ENCODE measurements around the gene LTBR.

LTBR gene

GRCh38 chr12:6383572-6384498, at the start of gene LTBR:
LTBR (plus strand) TSS chr12:6384162; CDS start chr12:6384359, 197 bp downstream.
- in situ Hi-C loops (cut with MboI; ENCODE audit: low sequenced_read_pairs, unreplicated experiment) = no loop called here
- DNase-seq (ENCODE audit: low spot score) = peak; percentile 58
- TF ChIP-seq CTCF (IDR thresholded peaks at IDR 0.05; ENCODE audit: borderline replicate concordance, control extremely low read depth, extremely low read depth, insufficient read depth, missing control alignments) = no peak

- no peak for DNase-seq (ENCODE audit: low spot score)
- TF ChIP-seq CTCF (IDR thresholded peaks at IDR 0.05; ENCODE audit: borderline replicate concordance, control extremely low read depth, extremely low read depth, insufficient read depth, missing control alignments) = no peak
- in situ Hi-C loops (cut with MboI; ENCODE audit: low sequenced_read_pairs, unreplicated experiment) = no loop called here
Observed at GRCh38 chr12:6334359-6334758, 49.6 kb upstream of the LTBR start.

- in situ Hi-C loops (cut with MboI; ENCODE audit: low sequenced_read_pairs, unreplicated experiment) = no loop called here
- TF ChIP-seq CTCF (IDR thresholded peaks at IDR 0.05; ENCODE audit: borderline replicate concordance, control extremely low read depth, extremely low read depth, insufficient read depth, missing control alignments) = no peak
Observed at GRCh38 chr12:6334940-6335450, 49.0 kb upstream of the LTBR start.

GRCh38 chr12:6335451-6336078, 48.4 kb upstream of the LTBR start:
- peak; percentile 92 for DNase-seq (ENCODE audit: low spot score)
- peak; percentile 69 for TF ChIP-seq CTCF (IDR thresholded peaks at IDR 0.05; ENCODE audit: borderline replicate concordance, control extremely low read depth, extremely low read depth, insufficient read depth, missing control alignments)
- in situ Hi-C loops (cut with MboI; ENCODE audit: low sequenced_read_pairs, unreplicated experiment) = no loop called here

More at GRCh38 chr12:6334940-6335450, 49.0 kb upstream of the LTBR start:
- no peak for DNase-seq (ENCODE audit: low spot score)

GRCh38 chr12:6336079-6336888, 47.7 kb upstream of the LTBR start:
- no peak for TF ChIP-seq CTCF (IDR thresholded peaks at IDR 0.05; ENCODE audit: borderline replicate concordance, control extremely low read depth, extremely low read depth, insufficient read depth, missing control alignments)
- peak; percentile 63 for DNase-seq (ENCODE audit: low spot score)
- in situ Hi-C loops (cut with MboI; ENCODE audit: low sequenced_read_pairs, unreplicated experiment) = no loop called here

Data from GM13976 (cell line).